Pons (tissue), 1 donor: ENCODE measurements around the gene NTM.
A peak's percentile ranks its signal among the peaks of the same experiment; 100 is the strongest.

ENCODE experiments used
- DNase-seq: peaks from one replicate; pipeline ENCODE4 v3.0.0-alpha.2; 2016; ENCODE audit warnings: low spot score

Gene NTM

DNA sequence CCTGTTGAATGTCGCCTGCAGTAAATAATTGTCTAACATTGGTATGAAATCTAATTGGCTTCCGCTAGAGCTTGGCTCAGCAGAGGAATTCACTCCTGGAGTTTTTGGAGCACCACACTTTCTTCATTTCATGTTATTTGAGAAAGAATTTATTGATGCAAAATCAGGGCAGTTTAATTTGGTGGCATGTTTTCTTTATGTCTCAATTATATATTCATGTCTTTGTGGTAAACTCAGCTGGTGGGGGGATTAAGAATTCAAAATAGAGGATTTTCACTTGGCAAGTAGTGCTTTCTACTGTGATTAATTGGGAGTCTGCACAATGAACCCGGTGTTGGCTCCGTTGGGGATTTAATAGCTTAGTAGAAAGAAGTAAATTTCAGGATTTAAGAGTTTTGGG lies 784.4 kb downstream of the NTM start:
- DNase-seq: no peak

DNA sequence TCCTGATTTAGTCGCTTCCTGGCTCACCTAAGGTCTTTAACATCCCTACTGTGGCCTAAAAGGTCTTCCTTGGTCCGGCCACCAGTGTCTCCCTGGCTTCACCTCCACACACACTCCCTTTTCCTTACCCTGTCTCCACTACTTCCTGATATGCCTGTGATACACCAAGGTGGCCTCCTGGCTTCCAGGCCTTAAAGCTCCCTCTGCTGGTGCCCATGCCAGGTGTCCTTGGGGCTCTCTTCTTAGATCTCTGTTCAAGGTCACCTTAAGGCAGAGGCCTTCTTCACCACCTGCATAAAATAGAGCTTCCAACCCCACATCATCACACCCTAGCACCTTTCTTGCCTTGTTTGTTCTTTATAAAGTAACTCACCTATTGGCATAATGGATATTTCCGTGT lies 787.7 kb downstream of the NTM start:
- no peak for DNase-seq

DNA sequence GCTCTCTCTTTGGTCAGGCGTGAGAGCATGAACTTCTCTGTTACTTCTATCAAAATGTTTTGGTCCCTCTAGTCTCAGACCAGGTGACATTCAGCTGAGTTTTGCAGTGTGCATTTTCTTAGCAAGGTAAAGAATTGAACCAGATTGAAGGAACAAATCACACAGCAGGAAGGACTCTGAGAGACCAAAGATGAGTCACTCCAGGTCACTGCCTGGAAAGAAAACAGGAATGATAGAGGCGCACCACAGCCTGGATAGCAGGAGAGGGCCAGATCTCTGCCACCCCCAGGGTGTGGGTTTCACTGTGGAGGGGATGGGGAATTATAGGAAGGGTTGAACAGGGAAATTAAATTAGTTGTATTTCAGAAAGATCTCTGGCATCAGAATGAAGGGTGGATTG lies 788.3 kb downstream of the NTM start:
- peak; percentile 24 for DNase-seq

DNA sequence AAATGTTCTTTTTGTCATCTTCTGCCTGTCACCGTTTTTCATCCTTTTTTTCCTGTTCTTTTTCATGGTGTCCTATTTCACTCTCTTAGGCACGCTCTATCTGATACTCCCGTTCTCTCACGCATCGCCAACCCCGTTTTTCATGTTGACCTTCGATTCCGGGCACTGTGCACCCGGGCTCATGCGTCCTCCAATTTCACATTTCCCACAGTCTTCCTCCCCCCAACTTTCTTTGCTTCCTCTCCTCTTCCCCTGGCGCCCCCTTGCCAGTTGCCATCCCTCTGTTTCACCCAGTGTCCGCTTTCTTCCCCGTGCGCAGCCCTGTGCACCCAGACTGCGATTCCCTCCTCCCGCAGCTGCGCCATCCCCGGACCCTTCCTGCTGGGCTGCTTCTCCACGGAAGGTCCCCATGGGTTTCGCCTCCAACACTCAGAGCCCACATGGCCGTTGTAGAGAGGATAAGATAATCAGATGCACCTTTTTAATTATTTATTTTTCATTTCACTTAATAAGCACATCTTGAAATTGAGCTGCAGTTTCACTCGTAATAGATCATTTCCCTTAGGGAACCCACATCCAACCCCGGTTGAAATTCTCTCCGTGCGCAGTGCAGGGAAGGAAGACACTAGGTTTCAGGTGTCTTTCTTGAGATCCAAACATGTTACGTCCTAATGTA lies 791.1 kb downstream of the NTM start:
- no peak for DNase-seq

DNA sequence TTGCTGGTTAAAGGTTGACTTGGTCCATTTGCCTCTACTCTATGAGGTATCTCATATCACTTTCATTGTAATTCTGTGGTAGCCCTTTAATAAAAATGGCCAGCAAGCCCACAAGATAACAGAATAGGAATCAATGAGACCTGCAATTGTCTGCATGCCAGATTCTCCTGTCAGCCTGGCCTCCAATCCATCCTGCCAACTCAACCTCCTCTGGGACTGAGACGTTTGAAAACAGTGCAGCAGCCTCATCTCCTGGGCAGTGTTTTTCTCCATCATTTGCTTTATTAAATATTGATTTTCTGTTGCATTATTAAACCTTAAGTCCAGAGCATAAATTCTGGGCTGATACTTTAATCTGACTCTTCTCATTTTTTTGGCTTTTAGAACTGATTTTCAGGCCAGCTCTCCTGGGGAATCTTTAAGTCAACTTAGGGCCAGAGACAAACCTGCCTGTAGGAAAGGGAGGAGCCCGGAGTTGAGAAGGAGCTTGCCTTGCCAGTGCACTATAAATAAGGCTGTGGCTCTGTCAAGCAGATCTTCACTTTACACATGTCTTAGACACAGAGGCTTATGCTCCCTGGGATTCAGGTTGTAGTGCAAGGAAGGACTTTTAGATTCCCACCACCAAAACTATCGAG lies 798.0 kb downstream of the NTM start:
- no peak for DNase-seq

DNA sequence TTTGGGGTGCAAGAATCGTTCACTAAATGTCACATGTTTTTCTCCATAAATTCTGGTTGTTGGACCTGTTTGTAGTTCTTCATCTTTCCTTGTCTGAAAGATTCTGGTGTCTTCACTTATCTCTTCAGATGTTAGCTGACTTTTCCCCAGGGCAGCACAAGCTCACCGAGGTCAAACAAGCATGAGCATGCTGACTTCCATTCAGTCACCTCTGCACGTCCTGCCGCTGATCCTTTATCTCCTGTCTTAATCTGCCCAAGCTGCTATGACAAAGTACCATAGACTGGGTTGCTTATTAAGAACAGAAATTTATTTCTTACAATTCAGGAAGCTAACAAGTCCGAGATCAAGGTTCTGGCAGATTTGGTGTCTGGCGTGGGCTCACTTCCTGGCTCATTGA lies 800.6 kb downstream of the NTM start:
- DNase-seq: no peak

DNA sequence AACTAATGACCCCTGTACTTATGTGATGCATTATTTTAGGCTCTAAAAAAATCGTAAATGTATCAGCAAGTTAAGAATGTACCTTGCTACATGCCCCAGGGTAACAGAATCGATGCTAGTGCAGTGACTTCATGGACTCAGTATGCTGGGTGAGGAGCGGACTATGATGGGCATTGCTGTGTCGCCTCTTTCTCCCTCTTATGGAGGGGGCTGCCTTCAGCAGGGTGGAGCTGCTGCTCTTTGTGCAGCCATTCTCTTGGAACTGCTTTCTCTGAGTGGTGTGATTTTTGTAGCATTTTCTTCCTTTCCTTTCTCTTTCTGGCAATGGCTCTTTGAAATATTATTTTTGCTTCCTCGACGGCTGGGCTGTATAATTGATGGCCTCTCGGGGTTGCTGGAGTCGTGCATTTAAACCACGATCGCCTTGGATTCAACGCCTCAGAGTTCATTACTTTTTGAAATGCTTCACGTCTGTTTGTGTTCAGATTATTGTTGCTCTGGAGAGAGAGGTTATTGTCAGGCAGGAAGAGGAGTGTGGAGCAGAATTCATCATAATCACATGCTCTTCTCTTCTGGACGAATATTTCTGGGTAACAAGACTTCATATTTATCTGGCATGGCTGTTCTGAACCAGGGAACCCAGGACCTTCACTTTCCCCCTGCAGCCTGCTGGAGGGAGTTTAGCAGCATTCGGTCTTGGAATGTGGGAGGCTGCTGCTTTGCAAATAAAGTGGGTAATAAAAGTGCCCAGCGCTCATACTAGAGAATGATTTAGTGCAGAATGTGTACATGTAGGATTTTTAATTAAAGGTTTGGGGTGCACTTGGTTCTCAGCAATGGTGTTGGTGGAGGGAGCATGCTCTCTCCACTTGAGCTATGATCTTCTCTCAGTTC lies 804.2 kb downstream of the NTM start:
- DNase-seq: no peak

DNA sequence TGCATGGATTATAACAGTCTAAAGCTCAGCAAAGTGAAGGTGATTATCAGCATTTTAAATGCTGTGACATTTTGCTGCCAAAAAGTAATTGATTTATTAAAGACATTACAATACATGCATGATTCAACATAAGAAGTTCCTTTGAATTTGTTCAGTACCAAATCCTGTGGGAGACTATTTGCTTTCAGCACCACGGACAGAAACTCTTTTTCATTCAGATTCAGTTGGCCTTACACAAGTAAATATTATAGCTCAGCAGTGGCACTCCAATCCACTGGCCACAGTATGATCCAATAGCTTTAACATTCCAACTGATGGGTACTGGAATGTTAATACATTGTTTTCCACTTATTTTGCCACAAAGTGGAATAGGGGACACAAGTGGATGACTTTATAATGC lies 806.7 kb downstream of the NTM start:
- no peak for DNase-seq

DNA sequence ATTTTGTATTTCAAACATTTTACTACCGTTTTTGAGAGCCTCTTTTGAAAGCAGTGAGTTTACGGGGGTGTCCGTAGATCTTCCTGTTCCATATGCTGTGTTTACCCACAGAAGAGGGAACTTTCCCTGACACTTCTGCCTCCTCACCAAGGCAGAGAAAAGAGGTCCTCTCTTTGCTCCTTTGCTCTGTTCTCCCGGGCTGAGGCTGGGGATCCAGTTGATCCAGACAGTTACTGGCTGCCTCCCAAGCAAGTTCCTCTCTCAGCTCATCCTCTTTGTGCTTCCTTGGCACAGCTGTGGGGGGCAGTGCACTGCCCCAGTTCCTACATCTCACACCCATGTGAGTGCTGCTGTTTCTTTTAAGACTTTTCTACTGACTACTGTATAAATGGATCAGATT lies 813.7 kb downstream of the NTM start:
- DNase-seq: no peak

DNA sequence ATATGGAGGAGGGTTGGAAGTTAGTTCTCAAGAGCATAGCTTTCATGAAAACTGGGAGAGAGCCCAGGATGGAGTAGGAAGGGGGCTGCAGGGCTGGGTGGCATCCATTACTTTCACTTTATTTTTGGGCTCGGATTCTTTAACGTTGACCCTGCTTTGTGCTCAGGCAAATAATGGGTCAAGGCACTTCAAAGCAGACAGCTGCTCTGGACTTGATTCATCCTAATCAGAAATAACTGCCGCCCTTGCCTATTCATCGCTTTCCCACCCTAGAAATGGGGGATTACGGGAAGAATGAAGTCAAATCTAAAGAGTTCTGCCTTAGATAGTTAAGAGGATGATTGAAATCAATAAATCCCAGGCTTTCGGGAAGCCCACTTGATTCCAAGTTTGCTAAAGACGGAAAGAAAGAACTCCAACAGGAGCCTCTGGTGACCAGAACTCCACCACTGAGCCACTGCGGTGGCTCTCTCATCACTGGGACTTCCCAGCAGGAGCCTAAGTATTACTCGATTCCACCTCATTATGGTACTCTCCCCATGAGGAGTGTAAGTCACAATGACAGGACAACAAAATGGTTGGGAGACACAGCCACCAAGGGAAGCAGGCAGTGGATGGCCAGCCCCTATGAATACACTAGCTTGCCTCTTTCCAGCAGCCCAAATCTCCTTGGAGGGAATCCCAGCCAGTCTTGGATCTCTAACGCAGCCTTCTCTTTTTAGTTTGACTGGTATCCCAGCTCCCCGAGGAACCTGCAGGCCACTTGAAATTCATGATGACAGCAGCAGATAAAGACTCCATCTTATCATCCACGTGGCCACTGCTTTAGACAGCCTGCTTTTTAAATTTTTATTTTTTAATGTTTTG lies 815.5 kb downstream of the NTM start:
- DNase-seq: peak; percentile 2

DNA sequence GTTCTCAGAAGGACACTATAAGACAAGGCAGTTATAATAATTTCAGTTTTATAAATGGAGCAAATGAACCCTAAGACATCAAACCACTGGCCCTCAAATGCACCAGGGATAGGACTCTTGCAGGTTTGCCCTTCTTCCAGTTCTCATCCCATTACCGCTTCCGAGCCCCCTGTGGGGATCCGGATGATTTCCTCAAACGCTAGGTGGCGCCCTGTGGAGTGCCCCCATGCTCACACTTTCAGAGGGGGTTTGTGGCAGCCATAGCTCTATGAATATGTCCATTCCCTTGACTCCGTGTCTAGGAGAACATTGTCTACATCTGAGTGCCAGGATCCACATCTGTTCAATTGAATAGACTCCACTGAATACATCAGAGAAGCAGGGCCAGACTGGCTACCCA lies 816.3 kb downstream of the NTM start:
- DNase-seq: no peak

DNA sequence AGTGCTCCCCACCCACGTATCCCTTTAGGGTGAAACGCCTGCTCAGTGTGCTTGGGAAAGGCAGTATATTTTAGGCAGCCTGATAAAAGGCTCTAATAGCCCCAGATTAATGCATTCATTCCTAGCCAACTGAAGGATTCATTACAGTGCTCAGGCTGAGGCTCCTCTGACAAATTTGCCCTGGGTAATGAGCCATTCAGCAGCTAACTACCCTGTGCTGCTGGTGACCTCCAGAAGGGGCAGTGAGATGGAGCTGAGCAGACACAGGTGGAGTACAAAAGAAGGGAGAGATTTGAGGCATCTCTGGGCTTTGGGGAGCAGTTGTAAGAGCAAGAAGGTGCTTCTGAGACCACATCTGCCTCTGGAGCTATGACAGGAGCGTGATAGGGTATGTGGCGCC lies 817.0 kb downstream of the NTM start:
- DNase-seq: no peak

DNA sequence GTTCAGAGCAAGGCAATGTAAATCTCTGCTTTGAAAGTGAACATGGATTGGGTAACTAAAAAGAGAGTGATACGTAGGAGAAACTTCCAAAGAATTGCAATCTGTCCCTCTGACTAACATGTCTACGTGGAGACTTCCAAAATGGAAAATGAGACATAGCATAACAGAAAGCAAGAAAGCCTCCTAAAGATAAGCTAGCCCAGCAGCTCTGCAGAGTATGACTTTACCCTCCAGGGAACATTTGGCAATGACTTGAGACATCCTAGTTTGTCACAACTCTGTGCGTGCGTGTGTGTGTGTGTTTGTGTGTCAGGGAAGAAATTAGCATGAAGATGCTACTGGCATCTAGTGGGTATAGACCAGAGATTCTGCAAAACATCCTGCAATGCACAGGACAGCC lies 817.4 kb downstream of the NTM start:
- DNase-seq: no peak

DNA sequence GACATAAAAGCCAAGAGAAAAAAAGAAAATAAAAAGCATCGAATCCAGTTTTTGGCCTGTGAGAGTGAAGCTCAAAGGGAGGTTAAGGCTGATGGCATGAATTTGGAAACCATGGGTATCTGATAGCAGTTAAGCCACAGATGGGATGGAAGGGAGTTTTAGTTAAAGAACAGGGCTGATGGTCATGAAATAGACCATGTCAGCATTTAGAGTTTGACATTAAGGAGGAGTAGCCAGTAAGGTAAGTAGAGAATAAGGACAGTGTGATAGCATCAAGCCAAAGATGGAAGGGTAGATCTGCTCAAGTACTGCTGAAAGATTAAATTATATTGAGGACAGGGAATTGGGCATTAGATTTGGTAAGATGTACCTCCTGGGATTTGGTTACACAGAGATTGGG lies 826.5 kb downstream of the NTM start:
- no peak for DNase-seq

DNA sequence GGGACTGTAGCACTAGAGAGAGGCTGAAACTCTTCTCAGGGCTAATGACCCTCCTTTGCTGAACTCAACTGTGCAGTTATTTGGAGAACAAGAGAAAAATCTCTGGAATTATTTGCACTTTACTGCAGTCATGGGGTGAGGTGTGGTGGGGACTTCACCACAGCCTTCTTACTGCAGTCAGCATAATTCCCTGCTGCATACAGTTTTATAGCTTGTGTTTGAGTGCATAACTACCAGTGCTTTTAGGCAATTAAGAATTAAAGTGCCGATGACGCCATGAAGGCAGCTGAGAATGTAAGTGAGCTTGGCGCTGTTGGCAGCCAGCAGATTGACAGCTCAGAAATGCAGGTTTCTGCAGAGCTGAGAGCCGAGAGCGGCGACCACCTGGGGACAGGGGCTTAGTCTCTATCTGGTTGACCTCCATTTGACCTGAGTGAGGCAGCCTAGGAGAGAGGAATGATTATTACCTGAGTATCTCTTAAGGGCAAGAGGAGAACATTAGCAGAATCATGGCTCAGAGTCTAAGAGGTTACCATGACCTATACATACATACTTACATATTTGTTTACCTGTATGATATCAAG lies 830.0 kb downstream of the NTM start:
- no peak for DNase-seq

DNA sequence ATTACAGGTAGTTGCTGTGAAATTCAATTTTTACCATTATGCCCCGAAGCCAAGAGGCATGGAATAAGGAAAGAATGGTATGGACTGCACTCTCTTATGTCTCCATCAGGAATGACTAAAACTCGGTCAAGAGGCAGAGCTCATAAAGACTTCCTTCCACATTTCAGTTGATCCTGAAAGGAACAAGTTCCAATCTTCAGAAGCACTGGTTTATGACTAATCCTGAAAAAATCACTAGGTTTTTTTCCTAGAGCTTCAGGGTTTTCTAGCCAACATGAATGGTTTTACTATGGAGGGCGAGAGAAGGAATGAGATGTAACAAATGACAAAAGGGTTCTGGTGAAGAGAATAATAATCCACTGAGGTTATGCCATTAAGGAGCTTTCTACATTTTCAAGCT lies 832.2 kb downstream of the NTM start:
- DNase-seq: no peak

DNA sequence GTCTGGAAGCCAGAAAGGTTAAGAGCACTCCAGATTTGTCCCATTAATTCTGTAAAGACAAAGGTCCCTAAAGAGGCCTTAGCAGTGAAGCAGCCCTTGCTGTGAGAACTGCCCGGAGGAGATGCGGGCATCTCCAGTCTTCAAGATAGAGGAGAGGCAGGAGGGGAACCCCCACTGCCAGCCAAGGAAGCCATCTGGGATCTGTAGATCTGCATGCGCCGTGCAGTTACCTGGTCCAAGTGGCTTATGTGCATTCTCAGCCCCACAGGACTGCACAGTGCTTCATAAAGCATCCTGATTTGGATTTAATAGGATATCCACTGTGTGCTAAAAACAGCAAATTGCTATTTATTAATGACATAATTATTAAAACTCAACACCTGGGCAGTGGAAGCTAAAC lies 834.6 kb downstream of the NTM start:
- no peak for DNase-seq

DNA sequence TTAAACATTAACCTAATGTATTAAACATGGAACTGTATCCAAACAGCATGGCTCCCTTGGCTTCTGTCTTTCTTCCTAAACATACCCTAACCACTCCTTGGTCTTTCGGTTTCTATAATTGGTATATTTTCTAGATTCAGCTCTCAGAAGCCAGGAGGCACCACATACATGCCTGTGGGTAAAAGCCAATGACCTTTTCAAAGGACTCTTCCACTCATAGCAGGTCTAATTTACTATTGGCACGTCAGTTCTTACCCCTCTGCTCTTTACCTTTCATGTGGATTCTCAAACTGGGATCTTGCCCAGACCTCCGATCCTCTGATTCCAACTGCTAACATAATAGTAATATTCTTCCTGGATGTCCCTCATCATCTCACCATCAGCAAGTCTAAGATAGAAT lies 835.1 kb downstream of the NTM start:
- DNase-seq: no peak

DNA sequence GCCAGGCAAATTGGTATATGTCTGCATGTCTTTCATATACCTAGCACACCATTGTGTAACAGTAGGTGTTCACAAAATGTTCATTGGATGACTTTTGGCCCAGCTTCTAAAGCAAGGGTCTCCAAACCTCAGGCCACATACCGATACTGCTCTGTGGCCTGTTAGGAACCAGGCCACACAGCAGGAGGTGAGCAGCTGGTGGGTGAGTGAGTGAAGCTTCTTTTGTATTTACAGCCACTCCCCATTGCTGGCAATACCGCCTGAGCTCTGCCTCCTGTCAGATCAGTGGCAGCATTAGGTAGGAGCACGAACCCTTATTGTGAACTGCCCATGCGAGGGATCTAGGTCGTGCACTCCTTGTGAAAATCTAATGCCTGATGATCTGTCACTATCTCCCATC lies 836.6 kb downstream of the NTM start:
- DNase-seq: no peak

DNA sequence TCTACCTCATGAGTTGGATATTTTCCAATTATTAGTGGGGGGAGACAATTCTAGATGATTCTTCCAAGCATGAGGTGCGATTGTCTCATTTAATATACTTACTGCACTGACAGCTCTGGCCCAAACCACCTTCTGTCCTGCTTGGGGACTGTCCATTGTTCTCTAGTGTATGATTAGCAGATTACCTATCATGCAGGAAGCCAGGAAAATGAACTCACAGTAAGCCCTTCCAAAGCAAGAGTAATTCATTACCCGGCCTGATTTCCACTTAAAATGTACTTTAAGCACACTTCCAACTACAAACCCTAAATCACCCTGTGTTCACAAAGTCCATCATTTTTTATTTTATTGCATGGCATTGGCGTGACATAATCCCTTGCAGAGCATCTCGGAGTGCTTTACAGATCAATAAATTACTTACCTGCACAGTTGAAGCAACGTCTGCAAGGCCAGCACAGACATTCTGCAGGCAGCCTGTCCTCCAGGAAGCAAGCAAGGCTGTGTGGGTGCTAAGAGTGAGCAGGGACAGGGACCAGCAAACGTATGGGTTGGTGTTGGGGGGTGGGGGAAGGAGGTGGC lies 838.2 kb downstream of the NTM start:
- DNase-seq: no peak

DNA sequence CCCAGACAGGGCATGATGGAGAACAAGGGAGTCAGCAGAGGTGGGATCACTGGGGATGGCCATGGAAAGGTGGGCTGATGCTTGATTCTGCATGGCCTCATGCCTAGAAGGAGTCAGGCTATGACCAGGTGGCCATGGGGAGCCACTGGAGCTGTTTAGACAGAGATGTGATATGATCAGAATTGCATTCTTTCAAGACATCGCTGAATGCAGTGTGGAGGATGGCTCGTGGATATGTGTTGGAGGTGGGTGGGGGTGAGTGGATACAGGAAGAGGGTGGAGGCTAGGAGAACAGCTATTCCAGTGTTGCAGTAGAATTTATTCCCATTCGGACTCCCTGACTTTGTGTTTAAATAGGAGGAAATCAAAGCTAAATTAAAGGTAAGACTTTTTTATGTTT lies 841.1 kb downstream of the NTM start:
- no peak for DNase-seq

DNA sequence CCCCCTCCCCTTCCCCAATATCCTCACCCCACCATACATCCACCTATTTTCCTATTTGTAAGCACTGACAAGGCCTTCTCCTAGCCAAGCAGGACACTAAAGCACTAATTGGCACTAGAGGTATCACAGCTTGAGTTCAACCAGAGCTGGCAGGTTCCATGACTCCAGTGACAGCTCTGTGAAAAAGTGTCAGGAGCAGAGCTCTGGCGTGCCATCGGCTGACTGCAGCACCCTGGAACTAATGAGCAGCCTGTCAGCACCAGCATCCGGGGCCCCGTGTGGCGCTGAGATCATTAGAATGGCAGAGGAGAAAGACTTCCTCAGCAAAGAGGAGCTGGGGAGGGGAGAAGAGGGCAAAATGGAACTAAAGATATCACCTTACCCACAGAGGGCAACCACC lies 847.4 kb downstream of the NTM start:
- no peak for DNase-seq
